Chondrocyte (in vitro differentiated cells): ENCODE results near the gene GATA3. TPM values are rescaled to one million over a fixed set of nuclear protein-coding genes. Genes with fewer than 3 reads are reported as not detected.

Experiments
- DNase-seq: peaks from one replicate; pipeline ENCODE4 v3.0.0; 2021; ENCODE audit warnings: mixed read lengths, low spot score
- H3K27ac Mint-ChIP-seq: one replicate; pipeline ENCODE4 v1.8.0; 2021; ENCODE audit warnings: mild to moderate bottlenecking, moderate library complexity, mixed read lengths; ENCODE audit not compliant: unreplicated experiment
- H3K27me3 Mint-ChIP-seq: 2 replicates; pipeline ENCODE4 v1.8.0; 2021; ENCODE audit warnings: low read depth, mixed read lengths
- H3K36me3 Mint-ChIP-seq: 2 replicates; pipeline ENCODE4 v1.8.0; 2021; ENCODE audit warnings: low read depth, mixed read lengths
- H3K4me1 Mint-ChIP-seq: 2 replicates; pipeline ENCODE4 v1.8.0; 2021; ENCODE audit warnings: low read depth, mild to moderate bottlenecking, mixed read lengths
- H3K4me3 Mint-ChIP-seq: one replicate; pipeline ENCODE4 v1.8.0; 2021; ENCODE audit warnings: mild to moderate bottlenecking, moderate library complexity, mixed read lengths; ENCODE audit not compliant: unreplicated experiment
- H3K9me3 Mint-ChIP-seq: 2 replicates; pipeline ENCODE4 v1.8.0; 2021; ENCODE audit warnings: low read depth, mixed read lengths
- total RNA-seq: library from RNA; stranded (reverse); gene quantifications from 3 replicates; pipeline ENCODE4 v1.2.1, GENCODE V29; 2021
- TF ChIP-seq, protein P1 (sequence below): fragments of 200-600 bp; sonication (generic); IDR thresholded peaks from 2 replicates; pipeline ENCODE4 v1.5.0; 2021; ENCODE audit warnings: antibody characterized with exemption, mild to moderate bottlenecking, moderate library complexity

GATA3 gene
- total RNA-seq, 1 donor from 2014 or later: not detected

- Mint-ChIP-seq H3K4me1 (peaks cover 18% of the 10 kb centered on the region), H3K9me3 (no peaks in the 10 kb centered on the region), H3K27ac (no peak overlapping the region), H3K4me3 (no peak overlapping the region), H3K36me3 (peaks cover 7% of the 10 kb centered on the region), H3K27me3 (peaks cover 78% of the 10 kb centered on the region)
- no peak for DNase-seq
- TF ChIP-seq, protein P1, sequence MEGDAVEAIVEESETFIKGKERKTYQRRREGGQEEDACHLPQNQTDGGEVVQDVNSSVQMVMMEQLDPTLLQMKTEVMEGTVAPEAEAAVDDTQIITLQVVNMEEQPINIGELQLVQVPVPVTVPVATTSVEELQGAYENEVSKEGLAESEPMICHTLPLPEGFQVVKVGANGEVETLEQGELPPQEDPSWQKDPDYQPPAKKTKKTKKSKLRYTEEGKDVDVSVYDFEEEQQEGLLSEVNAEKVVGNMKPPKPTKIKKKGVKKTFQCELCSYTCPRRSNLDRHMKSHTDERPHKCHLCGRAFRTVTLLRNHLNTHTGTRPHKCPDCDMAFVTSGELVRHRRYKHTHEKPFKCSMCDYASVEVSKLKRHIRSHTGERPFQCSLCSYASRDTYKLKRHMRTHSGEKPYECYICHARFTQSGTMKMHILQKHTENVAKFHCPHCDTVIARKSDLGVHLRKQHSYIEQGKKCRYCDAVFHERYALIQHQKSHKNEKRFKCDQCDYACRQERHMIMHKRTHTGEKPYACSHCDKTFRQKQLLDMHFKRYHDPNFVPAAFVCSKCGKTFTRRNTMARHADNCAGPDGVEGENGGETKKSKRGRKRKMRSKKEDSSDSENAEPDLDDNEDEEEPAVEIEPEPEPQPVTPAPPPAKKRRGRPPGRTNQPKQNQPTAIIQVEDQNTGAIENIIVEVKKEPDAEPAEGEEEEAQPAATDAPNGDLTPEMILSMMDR: no peak
These were observed 4.0 kb downstream of the GATA3 start for GRCh38 chr10:8058274-8059111.

DNA sequence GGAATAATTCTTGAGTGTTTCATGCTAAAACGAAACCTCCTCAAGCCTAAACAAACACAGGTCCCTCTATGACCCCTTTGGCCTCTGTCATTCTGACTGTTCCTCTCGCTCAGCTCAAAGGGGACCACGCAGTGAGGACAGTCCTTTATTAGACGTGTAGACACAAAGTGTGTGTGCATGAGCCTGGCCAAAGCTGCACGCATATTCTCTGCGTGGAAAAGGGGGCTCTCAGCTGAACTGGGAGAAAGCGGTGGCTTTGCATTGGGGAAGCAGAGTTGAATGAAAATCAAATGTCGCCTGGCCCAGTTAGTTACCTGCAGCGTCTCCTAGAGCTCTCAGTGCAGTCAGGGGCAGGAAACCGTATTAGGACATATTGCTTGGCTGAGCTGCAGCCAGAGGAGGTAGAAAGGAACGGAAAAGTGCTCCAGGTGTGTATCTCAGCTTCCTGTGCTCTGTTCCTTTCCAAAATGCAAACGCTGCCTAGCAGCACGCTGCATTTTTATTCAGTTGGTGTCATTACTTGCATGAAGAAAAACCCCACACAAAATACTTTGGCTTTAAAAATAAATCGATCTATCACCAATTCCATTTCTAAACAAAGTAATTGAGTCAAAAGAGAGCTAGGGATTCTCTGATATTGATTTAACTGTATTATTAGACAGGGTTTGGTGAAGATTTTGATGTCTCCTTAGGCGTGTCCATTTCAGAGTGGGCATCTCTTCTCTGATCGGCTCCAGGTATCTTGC, 4.9 kb downstream of the GATA3 start:
- TF ChIP-seq, protein P1: no peak
- no peak overlapping the region for H3K27ac Mint-ChIP-seq
- peaks cover 12% of the 10 kb centered on the region for H3K4me1 Mint-ChIP-seq
- DNase-seq: no peak
- no peak overlapping the region for H3K4me3 Mint-ChIP-seq
- H3K36me3 Mint-ChIP-seq: peaks cover 6% of the 10 kb centered on the region
- no peaks in the 10 kb centered on the region for H3K9me3 Mint-ChIP-seq
- peaks cover 81% of the 10 kb centered on the region for H3K27me3 Mint-ChIP-seq

DNA sequence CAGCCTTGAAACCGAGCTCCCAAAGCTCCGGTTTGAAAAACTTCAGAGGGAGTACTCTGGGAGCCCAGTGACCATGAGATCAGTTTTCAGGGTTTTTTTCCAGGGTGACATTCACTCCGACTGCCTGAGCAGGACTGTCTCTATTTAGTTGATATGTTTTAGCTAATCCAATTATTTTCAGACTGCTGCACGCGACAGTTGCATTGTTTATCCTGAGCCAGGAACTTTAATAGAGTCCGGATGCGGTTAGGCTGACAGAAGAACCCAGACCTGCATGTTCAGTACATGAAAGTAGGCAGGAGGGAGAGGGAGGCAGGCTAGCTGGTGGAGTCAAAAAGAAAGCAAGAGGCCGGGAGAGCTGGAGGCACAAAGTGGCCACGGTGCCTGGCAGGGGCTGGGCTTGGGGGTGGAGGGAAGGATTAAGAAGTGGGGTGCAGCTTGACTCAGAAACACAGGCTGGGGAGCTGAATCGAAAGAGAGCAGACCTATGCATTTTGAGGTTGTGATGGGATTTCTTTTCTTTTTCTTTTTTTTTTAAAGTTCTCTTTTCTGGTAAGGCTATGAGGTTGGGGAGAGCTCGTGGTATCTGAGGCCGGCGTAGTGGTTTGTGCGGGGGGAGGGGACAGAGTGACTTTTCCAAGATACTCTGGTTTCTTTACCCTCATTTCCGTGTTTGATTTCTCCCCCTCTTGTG, 5.7 kb downstream of the GATA3 start:
- Mint-ChIP-seq H3K9me3 (no peaks in the 10 kb centered on the region), H3K27me3 (peaks cover 83% of the 10 kb centered on the region), H3K36me3 (peaks cover 6% of the 10 kb centered on the region), H3K27ac (no peak overlapping the region), H3K4me1 (peaks cover 7% of the 10 kb centered on the region), H3K4me3 (no peak overlapping the region)
- DNase-seq: no peak
- TF ChIP-seq, protein P1: no peak

GRCh38 chr10:8060704-8061121, 6.2 kb downstream of the GATA3 start:
- no peak overlapping the region for H3K4me3 Mint-ChIP-seq
- H3K27me3 Mint-ChIP-seq: peaks cover 85% of the 10 kb centered on the region
- H3K27ac Mint-ChIP-seq: no peak overlapping the region
- H3K4me1 Mint-ChIP-seq: peaks cover 7% of the 10 kb centered on the region
- H3K9me3 Mint-ChIP-seq: no peaks in the 10 kb centered on the region
- peaks cover 6% of the 10 kb centered on the region for H3K36me3 Mint-ChIP-seq
- no peak for DNase-seq
- TF ChIP-seq, protein P1: no peak
